WTC11 (cell line): ENCODE results near the gene PTPA.

Source experiments
- NFYB ChIP-seq: sonication (generic); formaldehyde crosslinking; conservative IDR thresholded peaks from 2 replicates; pipeline ENCODE4 v1.8.0; 2022; ENCODE audit warnings: low read depth, missing genetic modification reagents
- NR2C2 ChIP-seq: sonication (generic); formaldehyde crosslinking; IDR thresholded peaks from 2 replicates; pipeline ENCODE4 v1.8.0; 2022; ENCODE audit warnings: mild to moderate bottlenecking, missing genetic modification reagents
- NR3C1 ChIP-seq: sonication (generic); formaldehyde crosslinking; conservative IDR thresholded peaks from 2 replicates; pipeline ENCODE4 v1.8.1; 2023; ENCODE audit warnings: low read depth, mild to moderate bottlenecking, missing genetic modification reagents
- TF ChIP-seq, protein P1 (sequence below): sonication (generic); formaldehyde crosslinking; IDR thresholded peaks from 2 replicates; pipeline ENCODE4 v1.8.0; 2022; ENCODE audit warnings: missing genetic modification reagents
- TF ChIP-seq, protein P2 (sequence below): fragments of 200-600 bp; IDR thresholded peaks from 2 replicates; pipeline ENCODE4 v1.8.0; 2022; ENCODE audit warnings: antibody characterized with exemption
- TF ChIP-seq, protein P3 (sequence below): sonication (generic); formaldehyde crosslinking; IDR thresholded peaks from 2 replicates; pipeline ENCODE4 v1.8.1; 2023; ENCODE audit warnings: mild to moderate bottlenecking, missing genetic modification reagents, moderate library complexity
- TF ChIP-seq, protein P4 (sequence below): sonication (generic); formaldehyde crosslinking; IDR thresholded peaks from 2 replicates; pipeline ENCODE4 v1.8.0; 2022; ENCODE audit warnings: mild to moderate bottlenecking, missing genetic modification reagents
- TF ChIP-seq, protein P5 (sequence below): sonication (generic); formaldehyde crosslinking; IDR thresholded peaks from 2 replicates; pipeline ENCODE4 v1.8.0; 2023; ENCODE audit warnings: missing genetic modification reagents, mild to moderate bottlenecking, borderline replicate concordance

DNA sequence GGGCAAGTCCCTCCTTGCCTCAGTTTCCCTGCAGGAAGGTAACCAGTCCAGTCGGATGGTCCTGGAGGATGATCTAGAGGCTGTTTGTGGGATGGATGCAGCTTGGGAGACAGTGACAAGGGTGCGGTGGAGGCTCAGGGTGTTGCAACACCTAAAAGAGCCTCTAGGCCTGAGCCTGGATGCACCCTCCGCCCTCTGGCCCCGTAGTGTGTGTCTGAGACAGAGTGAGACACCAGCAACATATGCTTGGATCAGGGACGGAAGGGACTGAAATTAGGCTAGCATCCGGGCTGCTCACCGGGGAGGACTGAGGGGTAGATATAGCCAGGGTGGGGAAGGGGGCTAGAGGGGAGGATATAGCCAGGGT lies 1.7 kb upstream of the PTPA start:
- TF ChIP-seq, protein P1, sequence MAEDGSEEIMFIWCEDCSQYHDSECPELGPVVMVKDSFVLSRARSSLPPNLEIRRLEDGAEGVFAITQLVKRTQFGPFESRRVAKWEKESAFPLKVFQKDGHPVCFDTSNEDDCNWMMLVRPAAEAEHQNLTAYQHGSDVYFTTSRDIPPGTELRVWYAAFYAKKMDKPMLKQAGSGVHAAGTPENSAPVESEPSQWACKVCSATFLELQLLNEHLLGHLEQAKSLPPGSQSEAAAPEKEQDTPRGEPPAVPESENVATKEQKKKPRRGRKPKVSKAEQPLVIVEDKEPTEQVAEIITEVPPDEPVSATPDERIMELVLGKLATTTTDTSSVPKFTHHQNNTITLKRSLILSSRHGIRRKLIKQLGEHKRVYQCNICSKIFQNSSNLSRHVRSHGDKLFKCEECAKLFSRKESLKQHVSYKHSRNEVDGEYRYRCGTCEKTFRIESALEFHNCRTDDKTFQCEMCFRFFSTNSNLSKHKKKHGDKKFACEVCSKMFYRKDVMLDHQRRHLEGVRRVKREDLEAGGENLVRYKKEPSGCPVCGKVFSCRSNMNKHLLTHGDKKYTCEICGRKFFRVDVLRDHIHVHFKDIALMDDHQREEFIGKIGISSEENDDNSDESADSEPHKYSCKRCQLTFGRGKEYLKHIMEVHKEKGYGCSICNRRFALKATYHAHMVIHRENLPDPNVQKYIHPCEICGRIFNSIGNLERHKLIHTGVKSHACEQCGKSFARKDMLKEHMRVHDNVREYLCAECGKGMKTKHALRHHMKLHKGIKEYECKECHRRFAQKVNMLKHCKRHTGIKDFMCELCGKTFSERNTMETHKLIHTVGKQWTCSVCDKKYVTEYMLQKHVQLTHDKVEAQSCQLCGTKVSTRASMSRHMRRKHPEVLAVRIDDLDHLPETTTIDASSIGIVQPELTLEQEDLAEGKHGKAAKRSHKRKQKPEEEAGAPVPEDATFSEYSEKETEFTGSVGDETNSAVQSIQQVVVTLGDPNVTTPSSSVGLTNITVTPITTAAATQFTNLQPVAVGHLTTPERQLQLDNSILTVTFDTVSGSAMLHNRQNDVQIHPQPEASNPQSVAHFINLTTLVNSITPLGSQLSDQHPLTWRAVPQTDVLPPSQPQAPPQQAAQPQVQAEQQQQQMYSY (CRISPR knock-in tag), result no peak
- no peak for TF ChIP-seq NR3C1 (CRISPR knock-in tag)
- TF ChIP-seq, protein P2, sequence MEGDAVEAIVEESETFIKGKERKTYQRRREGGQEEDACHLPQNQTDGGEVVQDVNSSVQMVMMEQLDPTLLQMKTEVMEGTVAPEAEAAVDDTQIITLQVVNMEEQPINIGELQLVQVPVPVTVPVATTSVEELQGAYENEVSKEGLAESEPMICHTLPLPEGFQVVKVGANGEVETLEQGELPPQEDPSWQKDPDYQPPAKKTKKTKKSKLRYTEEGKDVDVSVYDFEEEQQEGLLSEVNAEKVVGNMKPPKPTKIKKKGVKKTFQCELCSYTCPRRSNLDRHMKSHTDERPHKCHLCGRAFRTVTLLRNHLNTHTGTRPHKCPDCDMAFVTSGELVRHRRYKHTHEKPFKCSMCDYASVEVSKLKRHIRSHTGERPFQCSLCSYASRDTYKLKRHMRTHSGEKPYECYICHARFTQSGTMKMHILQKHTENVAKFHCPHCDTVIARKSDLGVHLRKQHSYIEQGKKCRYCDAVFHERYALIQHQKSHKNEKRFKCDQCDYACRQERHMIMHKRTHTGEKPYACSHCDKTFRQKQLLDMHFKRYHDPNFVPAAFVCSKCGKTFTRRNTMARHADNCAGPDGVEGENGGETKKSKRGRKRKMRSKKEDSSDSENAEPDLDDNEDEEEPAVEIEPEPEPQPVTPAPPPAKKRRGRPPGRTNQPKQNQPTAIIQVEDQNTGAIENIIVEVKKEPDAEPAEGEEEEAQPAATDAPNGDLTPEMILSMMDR, result no peak
- TF ChIP-seq, protein P3, sequence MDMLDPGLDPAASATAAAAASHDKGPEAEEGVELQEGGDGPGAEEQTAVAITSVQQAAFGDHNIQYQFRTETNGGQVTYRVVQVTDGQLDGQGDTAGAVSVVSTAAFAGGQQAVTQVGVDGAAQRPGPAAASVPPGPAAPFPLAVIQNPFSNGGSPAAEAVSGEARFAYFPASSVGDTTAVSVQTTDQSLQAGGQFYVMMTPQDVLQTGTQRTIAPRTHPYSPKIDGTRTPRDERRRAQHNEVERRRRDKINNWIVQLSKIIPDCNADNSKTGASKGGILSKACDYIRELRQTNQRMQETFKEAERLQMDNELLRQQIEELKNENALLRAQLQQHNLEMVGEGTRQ, result no peak
- TF ChIP-seq, protein P4, sequence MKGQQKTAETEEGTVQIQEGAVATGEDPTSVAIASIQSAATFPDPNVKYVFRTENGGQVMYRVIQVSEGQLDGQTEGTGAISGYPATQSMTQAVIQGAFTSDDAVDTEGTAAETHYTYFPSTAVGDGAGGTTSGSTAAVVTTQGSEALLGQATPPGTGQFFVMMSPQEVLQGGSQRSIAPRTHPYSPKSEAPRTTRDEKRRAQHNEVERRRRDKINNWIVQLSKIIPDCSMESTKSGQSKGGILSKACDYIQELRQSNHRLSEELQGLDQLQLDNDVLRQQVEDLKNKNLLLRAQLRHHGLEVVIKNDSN (CRISPR knock-in tag), result no peak
- TF ChIP-seq NFYB (CRISPR knock-in tag), result no peak
- TF ChIP-seq NR2C2, result no peak
- TF ChIP-seq, protein P5, sequence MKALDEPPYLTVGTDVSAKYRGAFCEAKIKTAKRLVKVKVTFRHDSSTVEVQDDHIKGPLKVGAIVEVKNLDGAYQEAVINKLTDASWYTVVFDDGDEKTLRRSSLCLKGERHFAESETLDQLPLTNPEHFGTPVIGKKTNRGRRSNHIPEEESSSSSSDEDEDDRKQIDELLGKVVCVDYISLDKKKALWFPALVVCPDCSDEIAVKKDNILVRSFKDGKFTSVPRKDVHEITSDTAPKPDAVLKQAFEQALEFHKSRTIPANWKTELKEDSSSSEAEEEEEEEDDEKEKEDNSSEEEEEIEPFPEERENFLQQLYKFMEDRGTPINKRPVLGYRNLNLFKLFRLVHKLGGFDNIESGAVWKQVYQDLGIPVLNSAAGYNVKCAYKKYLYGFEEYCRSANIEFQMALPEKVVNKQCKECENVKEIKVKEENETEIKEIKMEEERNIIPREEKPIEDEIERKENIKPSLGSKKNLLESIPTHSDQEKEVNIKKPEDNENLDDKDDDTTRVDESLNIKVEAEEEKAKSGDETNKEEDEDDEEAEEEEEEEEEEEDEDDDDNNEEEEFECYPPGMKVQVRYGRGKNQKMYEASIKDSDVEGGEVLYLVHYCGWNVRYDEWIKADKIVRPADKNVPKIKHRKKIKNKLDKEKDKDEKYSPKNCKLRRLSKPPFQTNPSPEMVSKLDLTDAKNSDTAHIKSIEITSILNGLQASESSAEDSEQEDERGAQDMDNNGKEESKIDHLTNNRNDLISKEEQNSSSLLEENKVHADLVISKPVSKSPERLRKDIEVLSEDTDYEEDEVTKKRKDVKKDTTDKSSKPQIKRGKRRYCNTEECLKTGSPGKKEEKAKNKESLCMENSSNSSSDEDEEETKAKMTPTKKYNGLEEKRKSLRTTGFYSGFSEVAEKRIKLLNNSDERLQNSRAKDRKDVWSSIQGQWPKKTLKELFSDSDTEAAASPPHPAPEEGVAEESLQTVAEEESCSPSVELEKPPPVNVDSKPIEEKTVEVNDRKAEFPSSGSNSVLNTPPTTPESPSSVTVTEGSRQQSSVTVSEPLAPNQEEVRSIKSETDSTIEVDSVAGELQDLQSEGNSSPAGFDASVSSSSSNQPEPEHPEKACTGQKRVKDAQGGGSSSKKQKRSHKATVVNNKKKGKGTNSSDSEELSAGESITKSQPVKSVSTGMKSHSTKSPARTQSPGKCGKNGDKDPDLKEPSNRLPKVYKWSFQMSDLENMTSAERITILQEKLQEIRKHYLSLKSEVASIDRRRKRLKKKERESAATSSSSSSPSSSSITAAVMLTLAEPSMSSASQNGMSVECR, result no peak
